HG03103 (cell line): ENCODE results near the gene DDX51.

Source experiments
- ATAC-seq: cut with Tn5 transposase; IDR thresholded peaks from one replicate; pipeline ENCODE4 v1.9.1; 2021; ENCODE audit warnings: low read depth; ENCODE audit not compliant: unreplicated experiment

DDX51 gene

GRCh38 chr12:132169376-132169775 lies 25.3 kb upstream of the DDX51 start:
- ATAC-seq, result no peak

- no peak for ATAC-seq
Measured at GRCh38 chr12:132168311-132169031, 24.4 kb upstream of the DDX51 start.

- ATAC-seq, result no peak
Measured at GRCh38 chr12:132167611-132168310, 23.6 kb upstream of the DDX51 start.

- ATAC-seq, result no peak
Measured at GRCh38 chr12:132166801-132167591, 22.9 kb upstream of the DDX51 start.

- no peak for ATAC-seq
Measured at GRCh38 chr12:132166093-132166492, 22.0 kb upstream of the DDX51 start.

- no peak for ATAC-seq
Measured at GRCh38 chr12:132165584-132165983, 21.5 kb upstream of the DDX51 start.

GRCh38 chr12:132164426-132164825 lies 20.3 kb upstream of the DDX51 start:
- no peak for ATAC-seq

- no peak for ATAC-seq
Measured at GRCh38 chr12:132163911-132164288, 19.8 kb upstream of the DDX51 start.

- no peak for ATAC-seq
Measured at GRCh38 chr12:132163041-132163910, 19.2 kb upstream of the DDX51 start.

- ATAC-seq, result no peak
Measured at GRCh38 chr12:132162508-132163031, 18.5 kb upstream of the DDX51 start.

- ATAC-seq, result no peak
Measured at GRCh38 chr12:132161796-132162507, 17.8 kb upstream of the DDX51 start.

- ATAC-seq, result no peak
Measured at GRCh38 chr12:132161036-132161781, 17.1 kb upstream of the DDX51 start.

GRCh38 chr12:132160601-132161035 lies 16.5 kb upstream of the DDX51 start:
- no peak for ATAC-seq

GRCh38 chr12:132160016-132160415 lies 15.9 kb upstream of the DDX51 start:
- no peak for ATAC-seq

- no peak for ATAC-seq
Measured at GRCh38 chr12:132159555-132160003, 15.5 kb upstream of the DDX51 start.

- ATAC-seq, result no peak
Measured at GRCh38 chr12:132158677-132159554, 14.8 kb upstream of the DDX51 start.

GRCh38 chr12:132157733-132158409 lies 13.8 kb upstream of the DDX51 start:
- ATAC-seq, result no peak
